Thyroid gland (tissue), 4 donors: ENCODE data around the gene MCEMP1. TPM values are rescaled to one million over a fixed set of nuclear protein-coding genes. Genes with fewer than 3 reads are reported as not detected.
"Not testable (repeated sequence)": the region's sequence is repeated elsewhere in the genome, so short reads cannot be mapped to it uniquely, and the experiment has no call there.

Experiments
- DNase-seq, 2 donors: peaks; one replicate each; pipeline ENCODE4 v3.0.0-alpha.2; 2019
- H3K27ac ChIP-seq, 3 donors: fragments of 200-600 bp; sonication (generic); 1 replicate in 2 of 3; 2 replicates in 1 of 3; pipeline ENCODE4 v1.5.1; 2016 to 2019; ENCODE audit warnings: mild to moderate bottlenecking in 1 of 3, moderate library complexity in 1 of 3
- H3K27me3 ChIP-seq: fragments of 200-600 bp; sonication (generic); one replicate; pipeline ENCODE4 v1.5.1; 2019
- H3K36me3 ChIP-seq, 2 donors: fragments of 200-600 bp; sonication (generic); one replicate each; pipeline ENCODE4 v1.5.1; 2016 to 2019
- H3K4me1 ChIP-seq, 2 donors: fragments of 200-600 bp; sonication (generic); one replicate each; pipeline ENCODE4 v1.5.1; 2017 to 2019
- H3K4me3 ChIP-seq, 3 donors: fragments of 200-600 bp; sonication (generic); replicated peaks in 1 of 3; 1 replicate in 2 of 3; 2 replicates in 1 of 3; pipeline ENCODE4 v1.5.1; 2016; ENCODE audit warnings: mild to moderate bottlenecking in 1 of 3
- H3K9me3 ChIP-seq: fragments of 200-600 bp; sonication (generic); one replicate; pipeline ENCODE4 v1.5.1; 2017
- POLR2A ChIP-seq, 2 donors: fragments of 450-650 bp; IDR thresholded peaks; one replicate each; pipeline ENCODE4 v1.6.1; 2017; ENCODE audit warnings: antibody characterized with exemption in 2 of 2, mild to moderate bottlenecking in 2 of 2, moderate library complexity in 1 of 2
- WGBS, 2 donors: methylation state at CpG; one replicate each; pipeline ENCODE4 v1.1.5; 2017; 5-methylcytosine and 5-hydroxymethylcytosine counted together
- intact Hi-C: fragments of 100-400 bp; cut with DNase I; formaldehyde crosslinking; loops from one replicate; pipeline ENCODE4 v1.15.1; 2023
- total RNA-seq, 4 donors: library from RNA; depleted of rRNA; stranded (reverse); fragments of >200 nt; gene quantifications; one replicate each; pipeline ENCODE4 v1.2.3, GENCODE V29; 2016
- TF ChIP-seq, protein P1 (sequence below), 6 experiments: fragments of 200-600 bp in 3 of 6; fragments of 450-650 bp in 3 of 6; sonication (generic) in 3 of 6; IDR thresholded peaks; one replicate each; pipeline ENCODE4 v1.5.1; 2016 to 2019; ENCODE audit warnings: antibody characterized with exemption in 6 of 6, mild to moderate bottlenecking in 2 of 6, inconsistent platforms in 1 of 6, moderate library complexity in 1 of 6

The MCEMP1 gene
- total RNA-seq, 4 donors from 2014 or later = 0.54 to 1.7 TPM; not detected in 2

GRCh38 chr19:7640803-7641202 is 36.1 kb upstream of the MCEMP1 start:
- Histone ChIP-seq H3K27ac (no peak overlapping the region), H3K27me3 (no peaks in the 10 kb centered on the region), H3K4me1 (peaks cover 4 to 10% of the 10 kb centered on the region in 2 donors), H3K4me3 (no peak overlapping the region), H3K9me3 (no peaks in the 10 kb centered on the region), H3K36me3 (no peaks in the 10 kb centered on the region)
- TF ChIP-seq POLR2A (IDR thresholded peaks at IDR 0.05) = no peak
- TF ChIP-seq, protein P1, sequence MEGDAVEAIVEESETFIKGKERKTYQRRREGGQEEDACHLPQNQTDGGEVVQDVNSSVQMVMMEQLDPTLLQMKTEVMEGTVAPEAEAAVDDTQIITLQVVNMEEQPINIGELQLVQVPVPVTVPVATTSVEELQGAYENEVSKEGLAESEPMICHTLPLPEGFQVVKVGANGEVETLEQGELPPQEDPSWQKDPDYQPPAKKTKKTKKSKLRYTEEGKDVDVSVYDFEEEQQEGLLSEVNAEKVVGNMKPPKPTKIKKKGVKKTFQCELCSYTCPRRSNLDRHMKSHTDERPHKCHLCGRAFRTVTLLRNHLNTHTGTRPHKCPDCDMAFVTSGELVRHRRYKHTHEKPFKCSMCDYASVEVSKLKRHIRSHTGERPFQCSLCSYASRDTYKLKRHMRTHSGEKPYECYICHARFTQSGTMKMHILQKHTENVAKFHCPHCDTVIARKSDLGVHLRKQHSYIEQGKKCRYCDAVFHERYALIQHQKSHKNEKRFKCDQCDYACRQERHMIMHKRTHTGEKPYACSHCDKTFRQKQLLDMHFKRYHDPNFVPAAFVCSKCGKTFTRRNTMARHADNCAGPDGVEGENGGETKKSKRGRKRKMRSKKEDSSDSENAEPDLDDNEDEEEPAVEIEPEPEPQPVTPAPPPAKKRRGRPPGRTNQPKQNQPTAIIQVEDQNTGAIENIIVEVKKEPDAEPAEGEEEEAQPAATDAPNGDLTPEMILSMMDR (IDR thresholded peaks at IDR 0.05) = no peak
- WGBS, 2 donors = 88 to 89% methylated on average over 4 to 6 of the region's 11 CpGs
- DNase-seq = no peak
- intact Hi-C loops = no loop called here

GRCh38 chr19:7641290-7642276 is 35.3 kb upstream of the MCEMP1 start:
- intact Hi-C loops = no loop called here
- no peak for TF ChIP-seq POLR2A (IDR thresholded peaks at IDR 0.05)
- TF ChIP-seq, protein P1 (IDR thresholded peaks at IDR 0.05) = no peak
- H3K36me3 ChIP-seq = no peaks in the 10 kb centered on the region
- peaks cover 2% of the 10 kb centered on the region in 2 donors for H3K4me1 ChIP-seq
- H3K27me3 ChIP-seq = no peaks in the 10 kb centered on the region
- no peak overlapping the region for H3K27ac ChIP-seq
- no peak for DNase-seq
- 86 to 92% methylated on average over 29 to 34 of the region's 43 CpGs for WGBS, 2 donors
- H3K4me3 ChIP-seq = no peak overlapping the region
- no peaks in the 10 kb centered on the region for H3K9me3 ChIP-seq

DNA sequence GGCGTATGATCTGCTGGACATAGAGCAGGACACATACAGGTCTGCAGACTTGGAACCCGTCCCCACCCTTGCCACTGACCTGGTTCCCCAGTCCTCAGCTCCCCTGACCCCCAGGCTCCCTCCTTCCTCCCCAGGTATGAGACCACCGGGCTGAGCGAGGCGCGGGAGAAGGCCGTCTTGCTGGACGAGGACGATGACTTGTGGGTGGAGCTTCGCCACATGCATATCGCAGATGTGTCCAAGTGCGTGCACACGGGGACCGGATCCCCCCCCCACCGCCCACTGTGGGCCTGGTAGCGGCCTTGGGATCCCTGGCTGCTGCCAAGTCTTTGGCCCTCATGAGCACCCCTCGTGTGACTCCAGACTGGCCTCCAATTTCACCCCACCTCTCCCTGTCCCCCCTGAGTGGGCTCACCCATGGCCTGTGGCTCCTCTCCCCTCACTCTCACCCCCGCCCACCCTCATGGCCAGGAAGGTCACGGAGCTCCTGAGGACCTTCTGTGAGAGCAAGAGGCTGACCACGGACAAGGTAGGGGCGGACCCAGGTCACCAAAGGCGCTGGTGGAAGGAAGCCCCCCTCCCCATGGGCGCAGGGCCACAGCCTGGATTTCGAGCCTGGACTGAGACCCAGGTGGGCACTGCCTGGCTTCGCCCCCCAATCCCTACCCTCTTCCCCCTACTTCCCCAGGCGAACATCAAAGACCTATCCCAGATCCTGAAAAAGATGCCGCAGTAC is 34.4 kb upstream of the MCEMP1 start:
- DNase-seq = no peak
- Histone ChIP-seq H3K9me3 (no peaks in the 10 kb centered on the region), H3K27me3 (no peaks in the 10 kb centered on the region), H3K36me3 (no peaks in the 10 kb centered on the region), H3K4me1 (no peaks in the 10 kb centered on the region), H3K4me3 (no peak overlapping the region), H3K27ac (no peak overlapping the region)
- WGBS, 2 donors = 90 to 92% methylated on average over 16 to 26 of the region's 27 CpGs
- TF ChIP-seq POLR2A (IDR thresholded peaks at IDR 0.05) = no peak
- TF ChIP-seq, protein P1 (IDR thresholded peaks at IDR 0.05) = no peak
- intact Hi-C loops = no loop called here

- Histone ChIP-seq H3K27ac (no peak overlapping the region), H3K9me3 (no peaks in the 10 kb centered on the region), H3K27me3 (no peaks in the 10 kb centered on the region), H3K4me1 (no peaks in the 10 kb centered on the region), H3K36me3 (no peaks in the 10 kb centered on the region), H3K4me3 (no peak overlapping the region)
- intact Hi-C loops = no loop called here
- TF ChIP-seq, protein P1 (IDR thresholded peaks at IDR 0.05) = no peak
- TF ChIP-seq POLR2A (IDR thresholded peaks at IDR 0.05) = no peak
- DNase-seq = no peak
- WGBS, 2 donors = 94 to 97% methylated on average over 8 of the region's 8 CpGs
These were observed 33.9 kb upstream of the MCEMP1 start for GRCh38 chr19:7643031-7643415.

GRCh38 chr19:7643629-7644549 is 33.0 kb upstream of the MCEMP1 start:
- intact Hi-C loops, H3K27ac ChIP-seq, H3K27me3 ChIP-seq, H3K9me3 ChIP-seq, DNase-seq, H3K4me1 ChIP-seq, H3K4me3 ChIP-seq, H3K36me3 ChIP-seq: not testable (repeated sequence)
- WGBS, 2 donors = 64 to 65% methylated on average over 10 of the region's 10 CpGs
